NCI-H524 (cell line): ENCODE measurements around the gene CABP4.

Experiments used
- DNase-seq, 2 experiments: peaks; one replicate each; lab custom pipeline; 2025; lab: John Stamatoyannopoulos, UW

CABP4 gene

GRCh38 chr11:67435727-67436458 lies 19.3 kb upstream of the CABP4 start:
- DNase-seq, result no peak

DNA sequence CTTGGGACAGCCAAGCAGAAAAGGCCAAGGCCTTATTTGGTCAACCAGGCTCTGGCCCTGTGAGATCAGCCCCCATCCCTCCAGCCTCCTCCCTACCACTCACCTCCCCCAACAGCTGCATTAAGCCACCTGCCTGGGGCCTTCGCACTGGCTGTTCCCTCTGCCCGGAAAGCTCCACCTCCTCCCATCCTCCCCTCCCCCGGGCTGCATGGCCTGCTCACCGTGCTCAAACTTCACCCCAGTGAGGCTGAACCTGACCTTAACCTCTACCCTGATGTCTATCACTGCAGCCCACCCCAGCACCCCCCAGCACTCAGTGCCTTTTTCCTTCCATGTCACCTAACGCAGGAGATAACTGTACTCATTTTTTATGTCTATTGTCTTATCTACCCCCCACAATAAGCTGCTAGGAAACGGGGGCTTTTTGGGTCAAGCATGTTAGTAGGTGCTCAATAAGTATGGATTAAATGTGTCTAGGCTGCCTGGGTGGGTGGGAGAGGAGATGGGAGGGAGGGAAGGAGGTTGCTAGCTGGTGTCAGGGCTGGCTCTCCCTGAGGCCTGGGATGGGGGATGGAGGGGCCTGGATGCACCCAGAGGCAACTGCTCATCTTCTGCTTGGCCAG lies 18.6 kb upstream of the CABP4 start:
- DNase-seq, result no peak

DNA sequence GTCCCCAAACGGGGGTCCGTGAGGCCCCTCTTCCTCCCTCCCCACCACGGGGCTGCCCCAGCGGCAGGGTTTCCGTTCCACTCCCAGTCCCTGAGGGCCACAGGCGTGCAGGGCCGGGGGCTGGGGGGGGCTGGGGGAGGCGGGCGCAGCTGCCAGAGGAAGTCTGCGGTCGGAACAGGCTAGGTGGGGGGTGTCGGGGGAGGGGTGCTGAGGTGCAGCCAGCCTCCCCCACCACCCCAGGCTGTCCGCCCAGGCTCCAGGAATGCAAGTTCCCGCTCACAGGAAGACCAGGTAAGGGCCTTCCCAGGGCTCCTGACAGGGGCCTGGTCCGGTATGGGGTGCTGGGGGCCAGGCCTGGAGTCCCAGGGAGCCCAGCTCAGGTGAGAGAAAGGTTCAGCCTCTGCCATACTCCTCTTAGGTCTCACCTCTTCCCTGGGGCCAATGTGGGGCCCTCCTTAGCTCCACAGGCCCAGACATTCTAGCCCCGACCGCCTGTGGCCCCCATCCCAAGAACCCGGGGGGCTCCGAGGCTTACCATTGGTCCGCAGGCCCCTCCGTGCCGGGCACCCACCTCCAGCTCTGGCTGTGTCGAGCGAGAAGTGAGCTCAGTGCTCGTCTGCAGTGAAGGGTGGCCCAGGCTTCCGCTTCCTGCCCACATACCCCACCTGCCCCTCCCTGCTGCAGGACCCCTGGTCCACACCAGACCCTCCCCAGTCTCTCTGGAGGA lies 17.9 kb upstream of the CABP4 start, which contains the start of gene PTPRCAP:
TSS of gene PTPRCAP (minus strand) at position 601 of the 727 bp plus-strand sequence. CDS start at position 538, 63 bp downstream.
- DNase-seq, result no peak

DNA sequence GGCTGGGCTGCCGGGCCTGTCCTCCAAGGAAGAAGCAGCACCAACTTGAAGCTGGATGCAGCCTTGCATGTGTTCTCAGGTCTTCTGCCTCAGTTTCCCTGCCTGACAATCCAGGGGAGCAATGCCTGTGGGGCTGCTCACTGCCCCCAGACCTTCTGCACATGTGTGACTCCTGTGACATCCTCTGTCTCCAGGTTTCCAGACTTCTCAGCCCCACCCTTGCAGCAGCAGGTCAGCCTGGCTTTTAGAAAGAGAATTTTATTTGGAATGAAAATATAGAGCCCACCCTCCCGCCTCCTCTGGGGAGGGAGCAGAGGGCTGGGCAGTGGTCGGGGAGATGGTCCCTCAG lies 17.4 kb upstream of the CABP4 start:
- DNase-seq, result no peak

- no peak for DNase-seq
These were observed 16.8 kb upstream of the CABP4 start for GRCh38 chr11:67438158-67438902.

DNA sequence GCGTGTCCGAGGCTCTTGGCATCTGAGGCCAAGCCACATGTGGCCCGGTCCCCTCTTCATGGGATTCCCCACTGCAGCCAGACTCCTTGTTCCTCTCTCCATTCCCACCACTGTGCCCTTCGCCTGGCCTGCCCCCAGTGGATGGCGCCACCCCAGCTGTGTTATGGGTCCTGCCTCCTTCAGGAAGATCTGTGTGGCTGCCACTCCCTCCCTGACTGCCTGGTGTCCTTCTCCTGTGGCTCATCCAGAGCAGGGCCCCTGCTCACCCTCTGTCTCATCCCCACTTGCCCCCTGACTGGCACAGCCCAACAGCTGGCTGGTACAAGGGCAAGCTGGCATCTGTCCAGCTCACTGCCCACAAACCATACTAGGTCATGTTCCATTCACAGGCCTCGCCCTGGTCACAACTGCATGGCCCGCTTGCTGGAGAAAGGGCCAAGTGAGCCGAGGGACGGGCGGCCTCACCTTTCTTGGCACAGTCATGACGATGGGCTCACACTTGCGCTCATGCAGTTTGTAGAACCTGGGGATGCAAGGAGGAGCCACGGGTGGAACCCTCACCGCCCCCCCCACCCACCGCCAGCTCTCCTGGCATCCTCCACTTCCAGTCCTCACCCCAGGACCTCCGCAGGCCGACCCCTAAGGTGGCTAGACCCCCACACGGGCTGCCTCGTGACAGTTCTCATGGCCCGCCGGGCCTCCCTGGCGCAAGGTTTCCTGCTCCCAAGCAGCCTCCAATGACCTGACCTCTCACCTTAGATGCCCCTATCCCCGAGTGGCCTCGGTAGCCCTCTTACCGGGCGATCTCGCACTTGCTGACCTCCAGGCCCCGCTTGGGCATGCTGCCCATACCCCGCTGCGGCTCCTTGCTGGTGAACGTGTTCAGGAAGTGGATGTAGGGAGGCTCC lies 15.6 kb upstream of the CABP4 start:
- DNase-seq, result peak in 1 of 2 experiments; percentile 20

- DNase-seq, result no peak
These were observed 14.7 kb upstream of the CABP4 start for GRCh38 chr11:67440229-67441097.

DNA sequence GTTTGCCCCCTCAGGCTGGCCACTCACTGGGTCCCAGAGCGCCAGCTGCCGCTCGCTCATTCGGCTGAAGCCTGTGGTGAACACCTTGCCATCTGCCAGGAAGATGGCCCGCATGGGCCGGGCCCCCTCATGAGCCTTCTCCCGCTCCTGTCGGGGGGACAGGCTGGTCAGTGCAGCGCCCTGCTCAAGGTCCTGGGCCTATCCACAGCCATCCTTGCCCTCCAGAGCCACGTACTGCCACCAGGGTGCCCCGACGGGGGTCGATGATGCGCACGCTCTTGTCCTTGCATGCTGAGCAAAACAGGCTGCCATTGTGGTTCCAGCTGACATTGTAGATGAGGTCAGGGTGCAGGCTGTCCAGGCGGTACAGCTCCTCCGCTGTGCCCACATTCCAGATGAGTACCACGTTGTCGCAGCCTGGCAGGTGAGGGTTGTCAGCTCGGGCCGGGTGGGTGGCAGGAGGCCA lies 14.0 kb upstream of the CABP4 start:
- DNase-seq, result peak in 1 of 2 experiments; percentile 54

GRCh38 chr11:67441731-67442351 lies 13.3 kb upstream of the CABP4 start:
- no peak for DNase-seq

- DNase-seq, result no peak
These were observed 12.4 kb upstream of the CABP4 start for GRCh38 chr11:67442504-67443404.

DNA sequence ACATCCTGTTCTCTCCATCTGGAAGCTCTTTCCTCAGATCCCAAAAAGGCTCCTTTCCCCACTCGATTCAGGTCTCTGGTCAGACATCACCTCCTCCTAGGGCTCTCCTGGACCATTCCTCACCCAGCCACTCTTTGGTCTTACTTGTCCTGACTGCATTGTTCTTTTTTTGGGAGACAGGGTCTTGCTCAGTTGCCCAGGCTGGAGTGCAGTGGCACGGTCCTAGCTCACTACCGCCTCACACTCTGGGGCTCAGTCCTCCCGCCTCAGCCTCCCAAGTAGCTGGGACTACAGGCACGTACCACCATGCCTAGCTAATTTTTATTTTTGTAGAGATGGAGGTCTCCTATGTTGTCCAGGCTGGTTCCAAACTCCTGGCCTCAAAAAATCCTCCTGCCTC lies 9.6 kb upstream of the CABP4 start:
- DNase-seq, result no peak

- DNase-seq, result no peak
These were observed 6.9 kb upstream of the CABP4 start for GRCh38 chr11:67448220-67448609.

- no peak for DNase-seq
These were observed 5.9 kb upstream of the CABP4 start for GRCh38 chr11:67449116-67449844.

- no peak for DNase-seq
These were observed 4.1 kb upstream of the CABP4 start for GRCh38 chr11:67450796-67451657.

GRCh38 chr11:67451658-67451976 lies 3.5 kb upstream of the CABP4 start:
- no peak for DNase-seq

GRCh38 chr11:67452141-67452952 lies 2.8 kb upstream of the CABP4 start, which contains the start of gene GPR152:
TSS of gene GPR152 (minus strand) at chr11:67452729. CDS start at chr11:67452724, 5 bp downstream.
- no peak for DNase-seq
